ENCODE results near the gene SLC19A1. TPM values are rescaled to one million over a fixed set of nuclear protein-coding genes. Genes with fewer than 3 reads are reported as not detected.

Gene SLC19A1
- total RNA-seq, 1 donor from 2014 or later = 4.5 TPM

DNA sequence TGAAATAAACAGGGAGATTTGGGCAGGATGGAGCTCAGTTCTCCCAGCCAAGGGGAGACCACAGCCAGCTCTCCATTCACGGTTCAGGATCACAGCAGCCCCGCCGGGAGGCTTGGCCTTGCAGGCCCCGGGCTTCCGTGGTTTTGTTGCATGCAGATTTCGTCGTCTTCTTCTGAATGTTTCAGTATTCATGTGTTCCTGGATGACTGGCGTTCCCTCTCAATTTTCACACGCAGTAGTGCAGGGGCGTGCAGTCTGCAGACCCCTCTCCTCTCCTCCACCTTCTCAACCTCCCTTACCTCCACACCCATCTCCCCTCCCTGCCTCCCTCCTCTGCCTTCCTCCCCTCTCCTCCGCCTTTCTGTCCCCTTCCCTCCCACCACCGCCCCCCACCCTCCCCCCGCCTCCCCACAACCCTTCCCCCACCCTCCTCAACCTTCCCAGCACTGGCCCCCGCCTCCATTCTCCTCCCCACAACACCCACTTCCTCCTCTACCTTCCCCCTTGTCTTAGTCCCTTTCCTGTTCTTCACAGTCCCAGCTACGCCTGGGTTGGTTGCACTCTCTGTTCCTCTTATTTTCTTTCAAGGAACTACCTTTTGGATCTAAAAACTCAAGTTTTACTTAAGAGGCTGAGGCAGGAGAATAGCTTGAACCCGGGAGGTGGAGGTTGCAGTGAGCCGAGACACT, 8.4 kb upstream of the SLC19A1 start:
- no peaks in the 10 kb centered on the region for H3K36me3 ChIP-seq (ENCODE audit: control insufficient read depth, insufficient read depth, low read length)
- DNase-seq (ENCODE audit: low read depth) (no peak), FAIRE-seq (no peak)
- H3K4me3 ChIP-seq (ENCODE audit: low read depth, low read length) = no peak overlapping the region
- no peaks in the 10 kb centered on the region for H3K27me3 ChIP-seq (ENCODE audit: control insufficient read depth, insufficient read depth, low read length)
- TF ChIP-seq, protein P1, sequence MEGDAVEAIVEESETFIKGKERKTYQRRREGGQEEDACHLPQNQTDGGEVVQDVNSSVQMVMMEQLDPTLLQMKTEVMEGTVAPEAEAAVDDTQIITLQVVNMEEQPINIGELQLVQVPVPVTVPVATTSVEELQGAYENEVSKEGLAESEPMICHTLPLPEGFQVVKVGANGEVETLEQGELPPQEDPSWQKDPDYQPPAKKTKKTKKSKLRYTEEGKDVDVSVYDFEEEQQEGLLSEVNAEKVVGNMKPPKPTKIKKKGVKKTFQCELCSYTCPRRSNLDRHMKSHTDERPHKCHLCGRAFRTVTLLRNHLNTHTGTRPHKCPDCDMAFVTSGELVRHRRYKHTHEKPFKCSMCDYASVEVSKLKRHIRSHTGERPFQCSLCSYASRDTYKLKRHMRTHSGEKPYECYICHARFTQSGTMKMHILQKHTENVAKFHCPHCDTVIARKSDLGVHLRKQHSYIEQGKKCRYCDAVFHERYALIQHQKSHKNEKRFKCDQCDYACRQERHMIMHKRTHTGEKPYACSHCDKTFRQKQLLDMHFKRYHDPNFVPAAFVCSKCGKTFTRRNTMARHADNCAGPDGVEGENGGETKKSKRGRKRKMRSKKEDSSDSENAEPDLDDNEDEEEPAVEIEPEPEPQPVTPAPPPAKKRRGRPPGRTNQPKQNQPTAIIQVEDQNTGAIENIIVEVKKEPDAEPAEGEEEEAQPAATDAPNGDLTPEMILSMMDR (IDR thresholded peaks at IDR 0.05; ENCODE audit: insufficient read depth, low read length, severe bottlenecking) = no peak

DNA sequence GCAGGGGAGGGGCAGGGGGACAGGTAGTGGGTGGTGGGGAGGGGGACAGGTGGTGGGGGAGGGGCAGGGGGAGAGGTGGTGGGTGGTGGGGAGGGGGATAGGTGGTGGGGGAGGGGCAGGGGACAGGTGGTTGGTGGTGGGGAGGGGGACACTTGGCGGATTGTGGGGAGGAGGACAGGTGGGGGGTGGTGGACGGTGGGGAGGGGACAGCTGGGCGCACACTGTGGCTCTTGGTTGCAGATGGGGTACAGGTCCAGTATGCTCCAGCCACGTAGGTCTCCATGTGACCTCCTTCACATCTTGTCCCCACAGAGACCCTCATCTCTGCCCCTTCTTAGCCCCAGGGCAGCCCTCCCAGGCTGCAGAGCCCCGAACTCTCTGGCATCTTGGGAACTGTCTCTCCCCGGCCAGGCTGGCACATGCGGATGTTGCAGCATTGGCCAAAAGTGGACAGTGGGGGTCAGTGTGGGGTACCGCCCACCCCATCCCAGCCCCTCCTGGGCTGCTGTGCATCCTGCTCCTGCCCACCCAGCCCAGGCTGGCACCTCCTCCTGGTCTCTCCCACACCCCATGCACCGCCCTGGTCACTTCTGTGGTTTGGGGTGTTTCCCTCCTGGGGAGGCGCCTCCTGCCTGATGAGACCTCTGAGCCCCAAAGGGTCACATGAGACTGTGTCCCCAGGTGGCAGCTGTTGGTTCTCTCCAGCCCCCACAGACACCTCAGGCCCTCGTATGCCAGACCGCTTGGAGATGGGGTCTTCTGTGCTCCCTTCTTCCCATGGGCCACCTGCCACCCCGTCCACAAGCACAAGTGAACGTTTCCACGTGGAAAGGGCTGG, 7.6 kb upstream of the SLC19A1 start:
- DNase-seq (ENCODE audit: low read depth) = no peak
- TF ChIP-seq, protein P1 (IDR thresholded peaks at IDR 0.05; ENCODE audit: insufficient read depth, low read length, severe bottlenecking) = no peak
- no peaks in the 10 kb centered on the region for H3K27me3 ChIP-seq (ENCODE audit: control insufficient read depth, insufficient read depth, low read length)
- no peaks in the 10 kb centered on the region for H3K36me3 ChIP-seq (ENCODE audit: control insufficient read depth, insufficient read depth, low read length)
- FAIRE-seq = no peak
- no peak overlapping the region for H3K4me3 ChIP-seq (ENCODE audit: low read depth, low read length)

DNA sequence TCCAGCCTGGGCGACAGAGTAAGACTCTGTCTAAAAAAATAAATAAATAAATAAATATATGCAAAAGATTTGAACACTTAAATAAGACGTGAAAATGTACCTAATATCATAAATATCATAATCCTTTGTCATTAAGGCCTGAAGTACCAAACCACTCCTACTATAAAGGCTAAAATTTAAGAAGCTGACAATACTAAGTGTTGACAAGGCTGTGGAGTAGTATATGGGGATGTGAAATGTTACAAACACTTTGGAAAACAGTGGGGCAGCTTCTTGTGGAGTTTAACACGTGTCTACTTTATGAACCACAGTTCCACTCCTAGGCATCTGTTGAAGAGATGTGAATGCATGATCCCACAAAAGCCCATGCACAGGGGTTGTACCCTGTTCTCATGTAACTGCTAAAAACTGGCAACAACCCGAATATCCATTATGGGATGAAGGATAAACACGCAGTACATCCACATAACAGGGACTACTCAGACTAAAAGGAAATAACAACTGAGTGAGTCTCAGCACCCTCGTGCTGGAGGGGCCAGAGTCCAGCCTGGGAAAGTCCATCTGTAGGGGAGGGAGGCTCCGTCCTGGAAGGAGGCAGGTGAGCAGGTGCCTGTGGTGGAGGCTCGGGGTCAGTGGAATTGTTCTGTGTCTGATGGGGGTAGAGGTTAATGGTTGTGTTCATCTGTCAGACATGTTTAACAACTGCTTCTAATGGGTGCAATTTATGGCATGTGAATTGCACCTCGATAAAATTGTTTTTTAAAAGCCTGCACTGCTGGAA, 6.7 kb upstream of the SLC19A1 start:
- TF ChIP-seq, protein P1 (IDR thresholded peaks at IDR 0.05; ENCODE audit: insufficient read depth, low read length, severe bottlenecking) = no peak
- FAIRE-seq (no peak), DNase-seq (ENCODE audit: low read depth) (no peak)

GRCh38 chr21:45547545-45547900, 5.3 kb upstream of the SLC19A1 start:
- TF ChIP-seq, protein P1 (IDR thresholded peaks at IDR 0.05; ENCODE audit: insufficient read depth, low read length, severe bottlenecking) = no peak
- no peak for DNase-seq (ENCODE audit: low read depth)
- no peak for FAIRE-seq
- Histone ChIP-seq H3K4me3 (ENCODE audit: low read depth, low read length) (no peak overlapping the region), H3K27me3 (ENCODE audit: control insufficient read depth, insufficient read depth, low read length) (no peaks in the 10 kb centered on the region), H3K36me3 (ENCODE audit: control insufficient read depth, insufficient read depth, low read length) (no peaks in the 10 kb centered on the region)

More for the DNA sequence above, 6.7 kb upstream of the SLC19A1 start:
- Histone ChIP-seq H3K27me3 (ENCODE audit: control insufficient read depth, insufficient read depth, low read length) (no peaks in the 10 kb centered on the region), H3K4me3 (ENCODE audit: low read depth, low read length) (no peak overlapping the region), H3K36me3 (ENCODE audit: control insufficient read depth, insufficient read depth, low read length) (no peaks in the 10 kb centered on the region)

DNA sequence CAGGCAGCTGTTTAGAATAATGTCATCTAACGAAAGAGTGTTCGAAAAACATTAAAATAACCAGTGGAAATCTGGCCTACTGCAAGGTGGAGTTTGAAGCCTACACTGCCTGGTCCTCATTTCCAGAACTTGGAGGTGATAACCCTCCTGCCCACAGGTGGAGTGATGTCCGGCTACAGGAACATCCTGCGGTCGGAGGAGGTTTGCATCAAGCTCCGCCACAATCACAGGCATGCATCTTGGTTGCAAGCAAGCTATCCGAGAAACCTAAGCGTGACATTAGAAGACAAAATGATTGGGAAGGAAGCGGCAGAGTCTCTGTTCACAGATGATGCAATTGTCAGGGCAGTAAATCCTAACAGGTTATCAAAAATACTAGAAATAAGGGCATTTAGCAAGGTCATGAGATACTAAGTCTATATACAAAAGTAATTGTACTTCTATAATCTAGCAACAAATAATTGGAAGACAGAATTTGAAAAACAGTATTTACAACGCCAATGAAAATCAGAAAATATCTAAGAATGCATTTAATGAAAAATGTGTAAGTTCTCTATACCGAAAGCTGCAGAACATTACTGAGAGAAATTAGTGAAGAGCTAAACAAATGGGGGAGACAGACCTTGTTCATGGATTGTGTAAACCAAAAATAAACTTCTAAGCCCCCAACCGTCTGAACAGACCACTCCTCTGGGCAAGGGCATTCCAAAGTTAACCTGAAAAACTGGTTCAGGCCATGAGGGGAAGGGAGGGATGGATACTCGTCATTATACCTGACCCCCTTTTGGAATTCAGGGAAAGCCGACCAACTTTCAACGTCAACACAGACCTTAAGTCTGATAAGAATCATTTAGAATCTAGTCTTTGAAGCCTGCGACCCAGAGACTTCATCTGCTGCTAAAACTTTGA, 4.7 kb upstream of the SLC19A1 start:
- Histone ChIP-seq H3K36me3 (ENCODE audit: control insufficient read depth, insufficient read depth, low read length) (no peaks in the 10 kb centered on the region), H3K4me3 (ENCODE audit: low read depth, low read length) (no peak overlapping the region), H3K27me3 (ENCODE audit: control insufficient read depth, insufficient read depth, low read length) (no peaks in the 10 kb centered on the region)
- TF ChIP-seq, protein P1 (IDR thresholded peaks at IDR 0.05; ENCODE audit: insufficient read depth, low read length, severe bottlenecking) = no peak
- DNase-seq (ENCODE audit: low read depth) (no peak), FAIRE-seq (no peak)

All from bronchial epithelial cell (primary cell).